PC-3 (cell line): ENCODE data around the gene SERPING1.

Experiments used
- EZH2 ChIP-seq: fragments of 300-600 bp; sonication (generic); IDR thresholded peaks from one replicate; pipeline ENCODE4 v1.6.1; 2017; ENCODE audit warnings: antibody characterized with exemption, mild to moderate bottlenecking, low read length; ENCODE audit not compliant: unreplicated experiment
- EZH2phosphoT487 ChIP-seq: fragments of 300-600 bp; sonication (generic); IDR thresholded peaks from 2 replicates; pipeline ENCODE4 v1.6.1; 2018; ENCODE audit warnings: mild to moderate bottlenecking, antibody characterized with exemption, low read length, borderline replicate concordance
- TF ChIP-seq, protein P1 (sequence below): fragments of 300-600 bp; sonication (generic); conservative IDR thresholded peaks from 2 replicates; pipeline ENCODE4 v1.5.1; 2017; ENCODE audit warnings: antibody characterized with exemption, low read depth, mild to moderate bottlenecking, low read length

DNA sequence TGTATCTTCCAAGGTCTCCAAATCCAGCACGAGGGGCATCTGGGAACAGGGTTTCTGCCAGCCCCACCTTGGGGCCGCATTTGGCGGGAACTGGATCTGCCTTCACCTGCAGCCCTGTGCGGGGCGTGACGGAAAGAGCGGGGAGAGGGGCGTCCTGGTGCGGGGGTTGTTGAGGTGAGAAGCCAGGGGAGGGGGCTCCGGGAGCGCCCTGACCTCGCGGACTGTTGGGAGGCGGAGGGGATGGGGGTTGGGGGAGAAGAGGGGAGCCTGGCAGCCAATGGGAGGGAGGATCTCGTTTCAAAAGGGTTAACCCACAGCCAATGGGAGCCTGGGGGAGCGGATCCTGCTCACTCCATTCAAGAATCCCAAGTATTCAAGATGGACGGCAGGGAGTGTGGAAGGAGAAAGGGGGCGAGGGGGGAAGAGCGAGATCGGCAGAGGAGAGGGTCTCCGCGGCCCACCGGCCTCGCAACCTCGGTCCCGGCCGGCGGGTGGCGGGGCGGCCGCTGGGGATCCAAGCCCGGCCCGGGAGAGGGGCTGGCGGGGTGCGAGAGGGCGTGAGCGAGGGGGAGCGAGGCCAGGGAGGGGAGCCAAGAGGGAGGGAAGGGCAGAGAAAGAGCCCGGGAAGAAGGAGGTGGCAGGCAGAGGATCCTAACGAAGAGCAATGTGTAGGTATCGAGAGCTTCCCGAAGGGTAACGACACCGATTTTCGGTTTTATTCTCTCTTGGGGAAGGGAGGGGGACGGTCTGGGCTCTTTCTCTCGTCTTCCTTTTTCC is 40.7 kb downstream of the SERPING1 start:
- TF ChIP-seq, protein P1, sequence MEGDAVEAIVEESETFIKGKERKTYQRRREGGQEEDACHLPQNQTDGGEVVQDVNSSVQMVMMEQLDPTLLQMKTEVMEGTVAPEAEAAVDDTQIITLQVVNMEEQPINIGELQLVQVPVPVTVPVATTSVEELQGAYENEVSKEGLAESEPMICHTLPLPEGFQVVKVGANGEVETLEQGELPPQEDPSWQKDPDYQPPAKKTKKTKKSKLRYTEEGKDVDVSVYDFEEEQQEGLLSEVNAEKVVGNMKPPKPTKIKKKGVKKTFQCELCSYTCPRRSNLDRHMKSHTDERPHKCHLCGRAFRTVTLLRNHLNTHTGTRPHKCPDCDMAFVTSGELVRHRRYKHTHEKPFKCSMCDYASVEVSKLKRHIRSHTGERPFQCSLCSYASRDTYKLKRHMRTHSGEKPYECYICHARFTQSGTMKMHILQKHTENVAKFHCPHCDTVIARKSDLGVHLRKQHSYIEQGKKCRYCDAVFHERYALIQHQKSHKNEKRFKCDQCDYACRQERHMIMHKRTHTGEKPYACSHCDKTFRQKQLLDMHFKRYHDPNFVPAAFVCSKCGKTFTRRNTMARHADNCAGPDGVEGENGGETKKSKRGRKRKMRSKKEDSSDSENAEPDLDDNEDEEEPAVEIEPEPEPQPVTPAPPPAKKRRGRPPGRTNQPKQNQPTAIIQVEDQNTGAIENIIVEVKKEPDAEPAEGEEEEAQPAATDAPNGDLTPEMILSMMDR = no peak
- TF ChIP-seq EZH2 = no peak
- TF ChIP-seq EZH2phosphoT487 = no peak
